ENCODE data around the gene SASH1. TPM values are rescaled to one million over a fixed set of nuclear protein-coding genes. Genes with fewer than 3 reads are reported as not detected.

SASH1 gene
- total and polyA plus RNA-seq, 2 donors (not counting 3 experiments of a cell fraction or from before 2014, with no cell fraction given), result 18.5 to 103 TPM

DNA sequence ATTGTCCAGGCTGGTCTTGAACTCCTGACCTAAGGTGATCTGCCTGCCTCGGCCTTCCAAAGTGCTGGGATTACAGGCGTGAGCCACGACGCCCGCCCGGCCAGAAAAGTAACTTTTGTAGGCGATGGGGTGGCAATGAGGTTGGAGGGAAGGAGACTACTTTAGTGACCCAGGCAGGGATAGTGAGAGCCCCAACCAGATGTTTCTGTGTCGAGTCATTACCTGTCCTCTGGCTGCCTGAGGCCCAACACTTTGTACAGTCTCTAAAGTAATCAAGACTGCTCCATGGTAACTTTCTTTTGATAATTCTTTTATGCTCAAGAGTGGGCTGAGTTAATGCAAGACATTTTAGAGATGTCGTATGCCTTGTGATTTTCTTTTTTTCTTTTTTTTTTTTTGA, 6.8 kb downstream of the SASH1 start:
- ChIA-PET POLR2A (interaction anchor here (0.7 to 0.8 kb wide), 2 partner anchors 14 to 96 kb away, joined by 3 read pairs; no protein-coding TSS in a partner anchor), CTCF (no interaction called here)
- no peak overlapping the region for H2AFZ ChIP-seq (ENCODE audit: low read depth, low read length)
- H3K27me3 ChIP-seq (ENCODE audit: control insufficient read depth in 2 of 2, insufficient read depth in 2 of 2, low read length in 2 of 2), result no peaks in the 10 kb centered on the region
- H3K9ac ChIP-seq (replicated peaks; ENCODE audit: extremely low read depth, insufficient read depth, low read length), result no peak overlapping the region
- BruUV-seq (replicated peaks), result no TSS peak
- H3K4me3 ChIP-seq (replicated peaks in 1 of 3; ENCODE audit: insufficient read depth in 1 of 3, low read depth in 1 of 3, low read length in 3 of 3), result no peak overlapping the region
- peaks cover 40% of the 10 kb centered on the region for H3K4me1 ChIP-seq (ENCODE audit: control insufficient read depth, extremely low read depth, insufficient read depth, low read length)
- no peak overlapping the region for H3K4me2 ChIP-seq (ENCODE audit: insufficient read depth, low read length)
- H4K20me1 ChIP-seq (replicated peaks; ENCODE audit: control insufficient read depth, extremely low read depth, insufficient read depth, low read length), result no peaks in the 10 kb centered on the region
- H3K9me1 ChIP-seq (replicated peaks; ENCODE audit: control insufficient read depth, extremely low read depth, insufficient read depth, low read length), result no peaks in the 10 kb centered on the region
- no peak for FAIRE-seq
- no peak overlapping the region for H3K27ac ChIP-seq (ENCODE audit: insufficient read depth, low read depth, low read length)
- no peak for DNase-seq (ENCODE audit: low read depth, low spot score)
- no peak for TF ChIP-seq MYC (IDR thresholded peaks at IDR 0.05; ENCODE audit: low read depth, low read length)
- TF ChIP-seq FOS (IDR thresholded peaks at IDR 0.05; ENCODE audit: borderline replicate concordance, insufficient read depth, low read length), result no peak
- TF ChIP-seq JUN (IDR thresholded peaks at IDR 0.05; ENCODE audit: borderline replicate concordance, insufficient read depth, insufficient read length, low read depth), result no peak
- TF ChIP-seq POLR2AphosphoS5 (IDR thresholded peaks at IDR 0.05; ENCODE audit: insufficient read depth, low read depth, low read length), result no peak
- no peak for TF ChIP-seq CTCF (IDR thresholded peaks at IDR 0.05; ENCODE audit: extremely low read depth in 1 of 2, insufficient read depth in 1 of 2, low read depth in 1 of 2, low read length in 2 of 2)
- no peak for TF ChIP-seq EZH2 (IDR thresholded peaks at IDR 0.05; ENCODE audit: borderline replicate concordance, low read depth, low read length, severe bottlenecking)
- no peak for TF ChIP-seq POLR2A (IDR thresholded peaks at IDR 0.05; ENCODE audit: low read depth, low read length)
- TF ChIP-seq, protein P1, sequence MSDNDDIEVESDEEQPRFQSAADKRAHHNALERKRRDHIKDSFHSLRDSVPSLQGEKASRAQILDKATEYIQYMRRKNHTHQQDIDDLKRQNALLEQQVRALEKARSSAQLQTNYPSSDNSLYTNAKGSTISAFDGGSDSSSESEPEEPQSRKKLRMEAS (IDR thresholded peaks at IDR 0.05; ENCODE audit: insufficient read depth, insufficient read length), result no peak
- TF ChIP-seq GATA2 (IDR thresholded peaks at IDR 0.05; ENCODE audit: insufficient read depth, insufficient read length, low read depth, low read length), result no peak
- dilution Hi-C loops (cut with MboI; ENCODE audit: extremely low pct_ligation_motif_present, low sequenced_read_pairs), result no loop called here
- peaks cover 0 to 2% of the 10 kb centered on the region in 2 experiments for H3K36me3 ChIP-seq (ENCODE audit: control insufficient read depth in 2 of 2, extremely low read depth in 1 of 2, insufficient read depth in 2 of 2, low read length in 2 of 2)
- intact Hi-C loops (cut with micrococcal nuclease), result no loop called here
- H3K79me2 ChIP-seq (ENCODE audit: control insufficient read depth, insufficient read depth, low read length), result peaks cover 98% of the 10 kb centered on the region
- H3K9me3 ChIP-seq (replicated peaks; ENCODE audit: control insufficient read depth, insufficient read depth, low read length), result no peaks in the 10 kb centered on the region

All from endothelial cell of umbilical vein (primary cell).